Activated gamma-delta T cell treated with anti-CD3 and anti-CD28 coated beads, Interleukin-2, amount 50 U/mL, for 16 hours (primary cell): Measurements from ENCODE around the gene CTAGE8.
"Not testable (repeated sequence)": the region's sequence is repeated elsewhere in the genome, so short reads cannot be mapped to it uniquely, and the experiment has no call there.

Source experiments
- DNase-seq: peaks from one replicate; pipeline ENCODE4 v3.0.0-alpha.2; 2020; ENCODE audit warnings: low read depth

Gene CTAGE8

GRCh38 chr7:144256112-144256511 lies 13.0 kb downstream of the CTAGE8 start:
- no peak for DNase-seq

DNA sequence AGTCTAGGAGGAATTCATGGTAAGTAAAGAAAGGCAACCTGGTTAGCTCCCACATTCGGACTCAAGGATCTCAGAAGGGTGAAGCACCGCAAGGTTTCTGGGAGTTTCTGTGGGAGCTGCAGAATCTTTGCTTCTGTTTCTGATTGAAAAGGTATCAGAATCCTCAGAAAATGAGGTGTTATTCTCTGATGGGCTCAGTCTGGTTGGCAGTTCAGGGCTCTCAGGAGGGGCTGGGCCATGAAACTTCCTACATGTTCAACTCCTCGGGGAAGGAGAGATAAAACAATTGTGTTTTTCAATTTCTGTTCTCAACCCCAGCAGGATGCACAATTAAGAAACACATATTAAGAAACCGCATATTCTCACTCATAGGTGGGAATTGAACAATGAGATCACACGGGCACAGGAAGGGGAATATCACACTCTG lies 13.6 kb downstream of the CTAGE8 start:
- no peak for DNase-seq

GRCh38 chr7:144252307-144252706 lies 16.8 kb downstream of the CTAGE8 start:
- DNase-seq = not testable (repeated sequence)

DNA sequence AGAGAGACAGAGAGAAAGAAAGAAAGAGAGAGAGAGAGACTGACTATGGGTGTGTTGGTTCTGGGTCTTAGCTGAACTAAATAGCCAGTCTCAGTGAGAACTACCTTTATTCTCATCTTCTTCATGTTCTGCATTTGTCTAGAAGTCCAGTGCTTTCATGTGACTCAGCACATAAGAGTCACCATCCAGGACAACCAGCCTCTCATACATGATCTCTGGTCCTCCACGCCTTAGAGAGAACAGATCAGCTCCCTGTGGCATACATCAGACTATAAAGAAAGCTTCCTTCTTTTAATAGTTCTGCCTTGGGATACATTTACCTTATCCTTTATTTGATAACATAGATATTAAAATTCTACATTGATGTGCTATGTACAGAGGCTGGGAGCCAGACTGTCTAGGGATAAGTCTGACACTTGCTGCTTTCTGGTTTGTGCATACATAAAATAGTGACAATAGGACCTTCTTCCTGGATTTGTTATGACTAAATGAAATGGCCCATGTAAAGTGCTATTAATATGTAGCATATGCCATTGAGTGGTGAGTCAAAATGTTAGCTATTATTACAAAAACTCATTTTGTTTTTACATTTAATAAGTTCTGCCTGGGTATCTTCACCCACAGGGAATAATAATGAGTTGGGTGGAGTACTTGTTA lies 21.3 kb downstream of the CTAGE8 start:
- not testable (repeated sequence) for DNase-seq

- not testable (repeated sequence) for DNase-seq
These were observed 22.1 kb downstream of the CTAGE8 start for GRCh38 chr7:144246967-144247366.

- DNase-seq = not testable (repeated sequence)
These were observed 23.7 kb downstream of the CTAGE8 start for GRCh38 chr7:144245372-144245771.

DNA sequence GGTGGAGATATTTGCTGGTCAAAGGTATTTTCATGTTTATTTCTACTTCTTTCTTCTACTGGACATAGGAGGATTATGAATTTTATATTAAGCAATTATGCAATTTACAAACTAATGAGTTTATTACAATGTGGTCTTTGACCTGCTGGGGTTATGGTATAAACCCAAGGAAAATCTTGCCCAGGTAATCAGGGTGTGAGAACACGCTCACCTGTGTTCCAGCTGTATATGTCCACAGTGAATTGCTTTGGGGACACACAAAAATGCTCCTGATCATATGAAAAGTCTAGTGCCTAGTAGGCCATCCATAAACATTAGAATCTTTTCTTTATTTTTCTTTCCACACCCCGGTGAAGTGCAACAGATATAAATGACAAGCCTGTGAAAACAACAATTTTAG lies 29.7 kb downstream of the CTAGE8 start, which contains the start of gene OR2A42:
Gene OR2A42, minus strand, starts transcription at position 241 of the 400 bp plus-strand sequence. CDS start 6,762 bp downstream, outside the sequence.
- not testable (repeated sequence) for DNase-seq

DNA sequence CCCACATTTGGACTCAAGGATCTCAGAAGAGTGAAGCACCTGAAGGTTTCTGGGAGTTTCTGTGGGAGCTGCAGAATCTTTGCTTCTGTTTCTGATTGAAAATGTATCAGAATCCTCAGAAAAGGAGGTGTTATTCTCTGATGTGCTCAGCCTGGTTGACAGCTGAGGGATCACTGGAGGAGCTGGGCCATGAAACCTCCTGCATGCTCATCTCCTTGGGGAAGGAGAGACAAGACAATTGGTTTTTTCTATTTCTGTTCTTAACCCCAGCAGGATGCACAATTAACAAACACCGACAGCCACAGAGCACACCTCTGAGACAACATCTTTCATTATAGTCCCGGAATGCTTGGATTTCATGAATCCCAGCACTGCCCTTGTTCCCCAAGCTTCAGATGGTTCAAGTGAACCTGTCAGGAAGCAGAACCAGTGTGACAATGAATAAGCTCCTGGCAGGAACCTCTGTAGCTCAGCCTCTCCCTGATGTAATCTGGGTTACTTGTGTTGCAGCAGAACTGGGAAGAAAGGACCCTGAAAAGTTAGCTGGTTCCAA lies 30.5 kb downstream of the CTAGE8 start:
- not testable (repeated sequence) for DNase-seq

DNA sequence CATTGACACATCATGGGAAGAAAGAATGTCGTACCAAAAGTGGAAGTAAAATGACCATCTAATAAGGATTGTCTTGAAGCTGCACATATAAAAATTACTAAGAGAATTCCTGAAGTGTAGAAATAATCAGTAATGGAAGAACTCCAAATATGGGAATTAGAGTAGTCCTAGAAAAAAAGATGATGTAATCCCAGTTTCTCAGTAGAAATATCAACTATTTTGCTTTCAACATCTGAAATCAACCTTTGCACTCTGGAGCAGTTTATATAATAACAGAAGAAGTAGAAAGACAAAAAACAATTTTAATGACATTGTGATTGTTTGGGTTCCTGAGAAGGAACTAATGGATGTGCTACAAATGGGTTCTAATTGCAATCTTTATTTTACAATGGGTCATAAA lies 36.0 kb downstream of the CTAGE8 start:
- not testable (repeated sequence) for DNase-seq

GRCh38 chr7:144231027-144231426 lies 38.1 kb downstream of the CTAGE8 start:
- DNase-seq = not testable (repeated sequence)

- not testable (repeated sequence) for DNase-seq
These were observed 40.3 kb downstream of the CTAGE8 start for GRCh38 chr7:144228810-144229209.

- not testable (repeated sequence) for DNase-seq
These were observed 42.2 kb downstream of the CTAGE8 start for GRCh38 chr7:144226866-144227265.

DNA sequence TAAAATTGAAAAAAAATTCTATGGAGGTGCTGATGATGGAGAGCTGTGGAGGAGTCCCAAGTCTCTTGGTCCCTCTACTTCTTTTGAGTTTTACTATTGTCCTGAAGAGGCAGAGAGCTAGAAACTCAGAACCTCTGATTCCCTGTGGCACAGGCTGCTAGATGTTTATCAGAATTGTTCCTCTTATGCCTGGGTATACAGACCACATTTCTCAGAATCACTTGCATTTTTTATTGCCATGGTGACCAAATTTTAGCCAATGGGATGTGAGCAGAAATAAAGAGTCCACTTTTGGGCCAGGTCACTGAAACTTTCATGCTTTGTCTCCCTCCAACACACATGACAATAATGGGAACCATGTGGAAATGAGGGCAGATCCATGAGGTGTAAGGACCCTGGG lies 45.4 kb downstream of the CTAGE8 start:
- DNase-seq = not testable (repeated sequence)

DNA sequence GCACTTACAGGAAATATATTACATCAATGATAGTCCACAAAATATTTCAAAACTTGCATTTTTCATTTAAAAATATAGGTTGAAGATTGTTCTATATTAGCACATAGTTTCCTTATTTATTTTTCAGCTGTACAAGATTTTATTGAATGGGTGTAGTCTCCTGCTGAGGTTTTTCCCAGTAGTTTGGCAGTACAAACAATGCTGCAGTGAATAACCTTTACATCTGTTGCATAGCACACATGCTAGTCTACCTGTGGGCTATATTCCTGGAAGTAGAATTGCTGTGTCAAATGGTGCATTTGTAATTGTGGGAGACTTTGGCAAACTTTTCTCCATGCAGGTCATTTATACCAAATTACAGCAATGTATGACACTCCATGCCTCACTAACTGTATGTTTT lies 48.6 kb downstream of the CTAGE8 start:
- DNase-seq = not testable (repeated sequence)

- DNase-seq = not testable (repeated sequence)
These were observed 49.9 kb downstream of the CTAGE8 start for GRCh38 chr7:144219149-144219548.

GRCh38 chr7:144218581-144218980 lies 50.5 kb downstream of the CTAGE8 start:
- DNase-seq = not testable (repeated sequence)

DNA sequence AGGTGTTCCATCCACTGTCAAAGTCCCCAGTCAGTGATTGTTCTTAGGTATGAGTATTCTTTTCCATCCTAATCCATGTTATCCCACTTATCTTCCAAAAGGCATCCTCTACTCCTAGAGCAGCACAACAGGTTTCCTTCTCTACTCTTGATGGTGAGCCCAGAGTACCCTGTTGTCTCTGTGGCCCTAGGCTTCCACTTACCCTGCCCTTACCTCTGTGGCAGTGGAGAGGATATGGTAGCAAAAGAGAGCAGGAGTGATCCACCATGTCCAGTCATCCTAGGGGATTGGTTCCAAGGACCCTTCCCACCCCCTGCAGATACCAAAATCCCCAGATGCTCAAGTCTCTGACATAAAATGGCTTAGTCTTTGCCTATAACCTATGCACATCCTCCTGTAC lies 51.9 kb downstream of the CTAGE8 start:
- DNase-seq = not testable (repeated sequence)
